Mucosa of descending colon (tissue), 3 donors: Measurements from ENCODE around the gene DDIT4. TPM values are rescaled to one million over a fixed set of nuclear protein-coding genes. Genes with fewer than 3 reads are reported as not detected.

Experiments used
- ATAC-seq: fragments of 200-7000 bp; cut with Tn5 transposase; one replicate; pipeline ENCODE4 v1.9.1; 2020; ENCODE audit warnings: mild to moderate bottlenecking, moderate library complexity
- DNase-seq, 3 donors: peaks; one replicate each; pipeline ENCODE4 v3.0.0-alpha.2; 2020
- H3K36me3 ChIP-seq: fragments of 200-600 bp; one replicate; pipeline ENCODE4 v1.8.0; 2021; ENCODE audit warnings: low read depth, mild to moderate bottlenecking
- H3K4me1 ChIP-seq: fragments of 200-600 bp; one replicate; pipeline ENCODE4 v1.8.0; 2021; ENCODE audit warnings: low read depth, mild to moderate bottlenecking
- H3K4me3 ChIP-seq: fragments of 200-600 bp; one replicate; pipeline ENCODE4 v1.8.0; 2021; ENCODE audit warnings: mild to moderate bottlenecking
- H3K9me3 ChIP-seq: fragments of 200-600 bp; one replicate; pipeline ENCODE4 v1.8.0; 2021; ENCODE audit warnings: mild to moderate bottlenecking
- CTCF ChIP-seq: fragments of 200-600 bp; IDR thresholded peaks from one replicate; pipeline ENCODE4 v1.8.0; 2022; ENCODE audit warnings: antibody characterized with exemption, mild to moderate bottlenecking
- intact Hi-C, 2 donors: fragments of 100-400 bp; cut with DNase I in 1 of 2; cut with micrococcal nuclease in 1 of 2; formaldehyde crosslinking; loops; one replicate each; pipeline versions ENCODE4 v1.11.0 to v1.11.1; 2022; cut with DNase I, micrococcal nuclease
- total RNA-seq, 3 donors: library from RNA; stranded (reverse); fragmentation: NEBNext Ultra II Directional in 2 of 3; extraction: Animal tissue kit (Norgen Biotek cat#: 25700) in 2 of 3; gene quantifications; one replicate each; pipeline versions ENCODE4 v1.2.1 to v1.2.4, GENCODE V29; 2021 to 2023
- donor health status: DM: no; HTN: no; CAD: no; lungs with moderate emphysema.
- donor health status: DM: no; HTN: no; CAD: no.
- donor health status: DM: no; HTN: yes; CAD: no.

The DDIT4 gene
- total RNA-seq, 3 donors from 2014 or later: 32.9 to 142 (median 49.6) TPM

- Histone ChIP-seq H3K36me3 (no peaks in the 10 kb centered on the region), H3K4me1 (peaks cover 27% of the 10 kb centered on the region), H3K4me3 (peak overlapping the region; percentile 89), H3K9me3 (no peaks in the 10 kb centered on the region)
- no peak for TF ChIP-seq CTCF
- DNase-seq: peak; percentile 87 to 92 (median 89)
- intact Hi-C loops: no loop called here
- ATAC-seq: peak; percentile 58
Observed at GRCh38 chr10:72272689-72273409, 875 bp upstream of the DDIT4 start.

GRCh38 chr10:72274213-72274729, 547 bp downstream of the DDIT4 start:
- peak overlapping the region; percentile 89 for H3K4me3 ChIP-seq
- ATAC-seq (peak; percentile 0), DNase-seq (peak in 2 of 3 donors; percentile 74 to 77)
- peaks cover 27% of the 10 kb centered on the region for H3K4me1 ChIP-seq
- TF ChIP-seq CTCF: no peak
- intact Hi-C loops: no loop called here
- no peaks in the 10 kb centered on the region for H3K9me3 ChIP-seq
- H3K36me3 ChIP-seq: no peaks in the 10 kb centered on the region

GRCh38 chr10:72274730-72275350, 1.1 kb downstream of the DDIT4 start:
- TF ChIP-seq CTCF: peak; percentile 62
- peak; percentile 88 to 91 (median 89) for DNase-seq
- peak; percentile 37 for ATAC-seq
- no peaks in the 10 kb centered on the region for H3K9me3 ChIP-seq
- H3K36me3 ChIP-seq: no peaks in the 10 kb centered on the region
- intact Hi-C loops: no loop called here
- H3K4me1 ChIP-seq: peaks cover 27% of the 10 kb centered on the region
- H3K4me3 ChIP-seq: peak overlapping the region; percentile 89

GRCh38 chr10:72275351-72276012, 1.8 kb downstream of the DDIT4 start:
- Histone ChIP-seq H3K4me1 (peaks cover 27% of the 10 kb centered on the region), H3K9me3 (no peaks in the 10 kb centered on the region), H3K4me3 (peak overlapping the region; percentile 89), H3K36me3 (no peaks in the 10 kb centered on the region)
- ATAC-seq: no peak
- peak in 2 of 3 donors; percentile 46 to 66 for DNase-seq
- TF ChIP-seq CTCF: no peak
- intact Hi-C loops: no loop called here

- Histone ChIP-seq H3K4me1 (peaks cover 27% of the 10 kb centered on the region), H3K9me3 (no peaks in the 10 kb centered on the region), H3K36me3 (no peaks in the 10 kb centered on the region), H3K4me3 (no peak overlapping the region)
- DNase-seq (peak; percentile 66 to 75 (median 69)), ATAC-seq (peak; percentile 2)
- no peak for TF ChIP-seq CTCF
- intact Hi-C loops: no loop called here
Observed at GRCh38 chr10:72276013-72276387, 2.3 kb downstream of the DDIT4 start.
